ENCODE results near the gene CYB5R3. TPM values are rescaled to one million over a fixed set of nuclear protein-coding genes. Genes with fewer than 3 reads are reported as not detected.
"Not testable (repeated sequence)": the region's sequence is repeated elsewhere in the genome, so short reads cannot be mapped to it uniquely, and the experiment has no call there.

The CYB5R3 gene
- total and polyA plus RNA-seq, 2 donors: 24.6 to 70.7 TPM

- H3K27me3 ChIP-seq (ENCODE audit: control insufficient read depth in 2 of 2, insufficient read depth in 1 of 2, low read length in 1 of 2); H3K4me3 ChIP-seq (ENCODE audit: low read length in 2 of 2); H3K4me1 ChIP-seq (ENCODE audit: control insufficient read depth in 2 of 2, insufficient read depth in 2 of 2, low read length in 2 of 2); H3K9me3 ChIP-seq (ENCODE audit: control insufficient read depth in 2 of 2, insufficient read depth in 1 of 2, low read length in 1 of 2); H3K27ac ChIP-seq (ENCODE audit: low read depth in 1 of 2, low read length in 1 of 2); DNase-seq (ENCODE audit: low read depth in 6 of 9, low spot score in 9 of 9): not testable (repeated sequence)
- 92% methylated on average over 28 of the region's 30 CpGs for WGBS
- H3K36me3 ChIP-seq (ENCODE audit: control insufficient read depth in 2 of 2, insufficient read depth in 2 of 2, low read length in 1 of 2): peaks cover 23 to 36% of the 10 kb centered on the region in 2 donors
These were observed 73.1 kb downstream of the CYB5R3 start for GRCh38 chr22:42575996-42576574.

GRCh38 chr22:42574468-42574867 lies 74.7 kb downstream of the CYB5R3 start:
- DNase-seq (ENCODE audit: low read depth in 6 of 9, low spot score in 9 of 9); H3K27ac ChIP-seq (ENCODE audit: low read depth in 1 of 2, low read length in 1 of 2); H3K9me3 ChIP-seq (ENCODE audit: control insufficient read depth in 2 of 2, insufficient read depth in 1 of 2, low read length in 1 of 2); H3K4me1 ChIP-seq (ENCODE audit: control insufficient read depth in 2 of 2, insufficient read depth in 2 of 2, low read length in 2 of 2); H3K4me3 ChIP-seq (ENCODE audit: low read length in 2 of 2); H3K27me3 ChIP-seq (ENCODE audit: control insufficient read depth in 2 of 2, insufficient read depth in 1 of 2, low read length in 1 of 2): not testable (repeated sequence)
- WGBS: 92% methylated on average over 16 of the region's 21 CpGs
- H3K36me3 ChIP-seq (ENCODE audit: control insufficient read depth in 2 of 2, insufficient read depth in 2 of 2, low read length in 1 of 2): peaks cover 23 to 40% of the 10 kb centered on the region in 2 donors

GRCh38 chr22:42574046-42574445 lies 75.1 kb downstream of the CYB5R3 start:
- not testable (repeated sequence) for H3K27me3 ChIP-seq (ENCODE audit: control insufficient read depth in 2 of 2, insufficient read depth in 1 of 2, low read length in 1 of 2); H3K9me3 ChIP-seq (ENCODE audit: control insufficient read depth in 2 of 2, insufficient read depth in 1 of 2, low read length in 1 of 2); H3K27ac ChIP-seq (ENCODE audit: low read depth in 1 of 2, low read length in 1 of 2); H3K4me1 ChIP-seq (ENCODE audit: control insufficient read depth in 2 of 2, insufficient read depth in 2 of 2, low read length in 2 of 2); DNase-seq (ENCODE audit: low read depth in 6 of 9, low spot score in 9 of 9); H3K4me3 ChIP-seq (ENCODE audit: low read length in 2 of 2)
- H3K36me3 ChIP-seq (ENCODE audit: control insufficient read depth in 2 of 2, insufficient read depth in 2 of 2, low read length in 1 of 2): peaks cover 25 to 41% of the 10 kb centered on the region in 2 donors
- WGBS: 100% methylated on average over 1 of the region's 1 CpG

GRCh38 chr22:42571068-42571467 lies 78.1 kb downstream of the CYB5R3 start:
- not testable (repeated sequence) for DNase-seq (ENCODE audit: low read depth in 6 of 9, low spot score in 9 of 9); H3K27ac ChIP-seq (ENCODE audit: low read depth in 1 of 2, low read length in 1 of 2); H3K4me3 ChIP-seq (ENCODE audit: low read length in 2 of 2); H3K9me3 ChIP-seq (ENCODE audit: control insufficient read depth in 2 of 2, insufficient read depth in 1 of 2, low read length in 1 of 2); H3K4me1 ChIP-seq (ENCODE audit: control insufficient read depth in 2 of 2, insufficient read depth in 2 of 2, low read length in 2 of 2); H3K27me3 ChIP-seq (ENCODE audit: control insufficient read depth in 2 of 2, insufficient read depth in 1 of 2, low read length in 1 of 2)
- H3K36me3 ChIP-seq (ENCODE audit: control insufficient read depth in 2 of 2, insufficient read depth in 2 of 2, low read length in 1 of 2): peaks cover 9 to 33% of the 10 kb centered on the region in 2 donors
- WGBS: 99% methylated on average over 12 of the region's 12 CpGs

GRCh38 chr22:42570580-42570979 lies 78.6 kb downstream of the CYB5R3 start:
- not testable (repeated sequence) for H3K27ac ChIP-seq (ENCODE audit: low read depth in 1 of 2, low read length in 1 of 2); H3K4me3 ChIP-seq (ENCODE audit: low read length in 2 of 2); H3K4me1 ChIP-seq (ENCODE audit: control insufficient read depth in 2 of 2, insufficient read depth in 2 of 2, low read length in 2 of 2); H3K27me3 ChIP-seq (ENCODE audit: control insufficient read depth in 2 of 2, insufficient read depth in 1 of 2, low read length in 1 of 2); H3K9me3 ChIP-seq (ENCODE audit: control insufficient read depth in 2 of 2, insufficient read depth in 1 of 2, low read length in 1 of 2); DNase-seq (ENCODE audit: low read depth in 6 of 9, low spot score in 9 of 9)
- 96% methylated on average over 9 of the region's 9 CpGs for WGBS
- peaks cover 9 to 34% of the 10 kb centered on the region in 2 donors for H3K36me3 ChIP-seq (ENCODE audit: control insufficient read depth in 2 of 2, insufficient read depth in 2 of 2, low read length in 1 of 2)

- not testable (repeated sequence) for H3K4me1 ChIP-seq (ENCODE audit: control insufficient read depth in 2 of 2, insufficient read depth in 2 of 2, low read length in 2 of 2); H3K9me3 ChIP-seq (ENCODE audit: control insufficient read depth in 2 of 2, insufficient read depth in 1 of 2, low read length in 1 of 2); H3K27me3 ChIP-seq (ENCODE audit: control insufficient read depth in 2 of 2, insufficient read depth in 1 of 2, low read length in 1 of 2); DNase-seq (ENCODE audit: low read depth in 6 of 9, low spot score in 9 of 9); H3K4me3 ChIP-seq (ENCODE audit: low read length in 2 of 2); H3K27ac ChIP-seq (ENCODE audit: low read depth in 1 of 2, low read length in 1 of 2)
- H3K36me3 ChIP-seq (ENCODE audit: control insufficient read depth in 2 of 2, insufficient read depth in 2 of 2, low read length in 1 of 2): peaks cover 8 to 25% of the 10 kb centered on the region in 2 donors
- 89% methylated on average over 5 of the region's 6 CpGs for WGBS
These were observed 81.2 kb downstream of the CYB5R3 start for GRCh38 chr22:42567950-42568349.

Other genes starting within 250 kb of the CYB5R3 start
- 1.7 TPM for gene NFAM1, start 217.0 kb downstream of the CYB5R3 start, total RNA-seq
- 2.0 TPM for gene NFAM1, start 217.0 kb downstream of the CYB5R3 start, polyA plus RNA-seq
- 62.4 TPM for gene RRP7A, start 129.6 kb downstream of the CYB5R3 start, total RNA-seq
- gene RRP7A, start 129.6 kb downstream of the CYB5R3 start, polyA plus RNA-seq: 21.9 TPM
- 2.4 TPM for gene SERHL2, start 95.4 kb downstream of the CYB5R3 start, total RNA-seq
- gene SERHL2, start 95.4 kb downstream of the CYB5R3 start, polyA plus RNA-seq: 1.2 TPM
- 40.4 TPM for gene POLDIP3, start 34.5 kb downstream of the CYB5R3 start, total RNA-seq
- gene POLDIP3, start 34.5 kb downstream of the CYB5R3 start, polyA plus RNA-seq: 29.8 TPM
- 0.09 TPM for gene ATP5MGL, start 8.8 kb downstream of the CYB5R3 start, total RNA-seq
- gene ATP5MGL, start 8.8 kb downstream of the CYB5R3 start, polyA plus RNA-seq: 0.07 TPM
- 1.3 TPM for gene A4GALT, start 71.5 kb upstream of the CYB5R3 start, total RNA-seq
- gene A4GALT, start 71.5 kb upstream of the CYB5R3 start, polyA plus RNA-seq: 20.9 TPM
- gene ARFGAP3, start 207.9 kb upstream of the CYB5R3 start, total RNA-seq: 29.9 TPM
- gene ARFGAP3, start 207.9 kb upstream of the CYB5R3 start, polyA plus RNA-seq: 40.0 TPM